ENCODE measurements around the gene TNPO3. TPM values are rescaled to one million over a fixed set of nuclear protein-coding genes. Genes with fewer than 3 reads are reported as not detected.

TNPO3 gene
- total RNA-seq, 6 experiments from 2014 or later: 38.5 to 52.5 (median 45.0) TPM

- Mint-ChIP-seq H3K4me1 (ENCODE audit: low read depth) (peaks cover 9% of the 10 kb centered on the region; the same call in 1 of the 2 replicates), H3K9me3 (no peaks in the 10 kb centered on the region), H3K36me3 (ENCODE audit: low read depth) (peaks cover 17% of the 10 kb centered on the region; the same call in 1 of the 2 replicates), H3K27ac (no peak overlapping the region), H3K4me3 (no peak overlapping the region), H3K27me3 (ENCODE audit: insufficient read depth) (peaks cover 11% of the 10 kb centered on the region)
- DNase-seq: no peak
- TF ChIP-seq, protein P1, sequence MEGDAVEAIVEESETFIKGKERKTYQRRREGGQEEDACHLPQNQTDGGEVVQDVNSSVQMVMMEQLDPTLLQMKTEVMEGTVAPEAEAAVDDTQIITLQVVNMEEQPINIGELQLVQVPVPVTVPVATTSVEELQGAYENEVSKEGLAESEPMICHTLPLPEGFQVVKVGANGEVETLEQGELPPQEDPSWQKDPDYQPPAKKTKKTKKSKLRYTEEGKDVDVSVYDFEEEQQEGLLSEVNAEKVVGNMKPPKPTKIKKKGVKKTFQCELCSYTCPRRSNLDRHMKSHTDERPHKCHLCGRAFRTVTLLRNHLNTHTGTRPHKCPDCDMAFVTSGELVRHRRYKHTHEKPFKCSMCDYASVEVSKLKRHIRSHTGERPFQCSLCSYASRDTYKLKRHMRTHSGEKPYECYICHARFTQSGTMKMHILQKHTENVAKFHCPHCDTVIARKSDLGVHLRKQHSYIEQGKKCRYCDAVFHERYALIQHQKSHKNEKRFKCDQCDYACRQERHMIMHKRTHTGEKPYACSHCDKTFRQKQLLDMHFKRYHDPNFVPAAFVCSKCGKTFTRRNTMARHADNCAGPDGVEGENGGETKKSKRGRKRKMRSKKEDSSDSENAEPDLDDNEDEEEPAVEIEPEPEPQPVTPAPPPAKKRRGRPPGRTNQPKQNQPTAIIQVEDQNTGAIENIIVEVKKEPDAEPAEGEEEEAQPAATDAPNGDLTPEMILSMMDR (IDR thresholded peaks at IDR 0.05): no peak
Observed at GRCh38 chr7:128948976-128949760, 105.7 kb downstream of the TNPO3 start.

GRCh38 chr7:128948312-128948973 is 106.5 kb downstream of the TNPO3 start:
- peaks cover 12% of the 10 kb centered on the region; the same call in 1 of the 2 replicates for H3K36me3 Mint-ChIP-seq (ENCODE audit: low read depth)
- no peak overlapping the region for H3K27ac Mint-ChIP-seq
- H3K27me3 Mint-ChIP-seq (ENCODE audit: insufficient read depth): peaks cover 11% of the 10 kb centered on the region
- no peak overlapping the region for H3K4me3 Mint-ChIP-seq
- TF ChIP-seq, protein P1 (IDR thresholded peaks at IDR 0.05): no peak
- DNase-seq: no peak
- no peaks in the 10 kb centered on the region for H3K9me3 Mint-ChIP-seq
- H3K4me1 Mint-ChIP-seq (ENCODE audit: low read depth): peaks cover 9% of the 10 kb centered on the region; the same call in 1 of the 2 replicates

- no peak overlapping the region for H3K27ac Mint-ChIP-seq
- no peak for DNase-seq
- no peaks in the 10 kb centered on the region for H3K9me3 Mint-ChIP-seq
- H3K4me1 Mint-ChIP-seq (ENCODE audit: low read depth): peaks cover 9% of the 10 kb centered on the region; the same call in 1 of the 2 replicates
- peaks cover 10% of the 10 kb centered on the region; the same call in 1 of the 2 replicates for H3K36me3 Mint-ChIP-seq (ENCODE audit: low read depth)
- H3K27me3 Mint-ChIP-seq (ENCODE audit: insufficient read depth): peaks cover 11% of the 10 kb centered on the region
- H3K4me3 Mint-ChIP-seq: no peak overlapping the region
- TF ChIP-seq, protein P1 (IDR thresholded peaks at IDR 0.05): no peak
Observed at GRCh38 chr7:128947854-128948253, 107.1 kb downstream of the TNPO3 start.

DNA sequence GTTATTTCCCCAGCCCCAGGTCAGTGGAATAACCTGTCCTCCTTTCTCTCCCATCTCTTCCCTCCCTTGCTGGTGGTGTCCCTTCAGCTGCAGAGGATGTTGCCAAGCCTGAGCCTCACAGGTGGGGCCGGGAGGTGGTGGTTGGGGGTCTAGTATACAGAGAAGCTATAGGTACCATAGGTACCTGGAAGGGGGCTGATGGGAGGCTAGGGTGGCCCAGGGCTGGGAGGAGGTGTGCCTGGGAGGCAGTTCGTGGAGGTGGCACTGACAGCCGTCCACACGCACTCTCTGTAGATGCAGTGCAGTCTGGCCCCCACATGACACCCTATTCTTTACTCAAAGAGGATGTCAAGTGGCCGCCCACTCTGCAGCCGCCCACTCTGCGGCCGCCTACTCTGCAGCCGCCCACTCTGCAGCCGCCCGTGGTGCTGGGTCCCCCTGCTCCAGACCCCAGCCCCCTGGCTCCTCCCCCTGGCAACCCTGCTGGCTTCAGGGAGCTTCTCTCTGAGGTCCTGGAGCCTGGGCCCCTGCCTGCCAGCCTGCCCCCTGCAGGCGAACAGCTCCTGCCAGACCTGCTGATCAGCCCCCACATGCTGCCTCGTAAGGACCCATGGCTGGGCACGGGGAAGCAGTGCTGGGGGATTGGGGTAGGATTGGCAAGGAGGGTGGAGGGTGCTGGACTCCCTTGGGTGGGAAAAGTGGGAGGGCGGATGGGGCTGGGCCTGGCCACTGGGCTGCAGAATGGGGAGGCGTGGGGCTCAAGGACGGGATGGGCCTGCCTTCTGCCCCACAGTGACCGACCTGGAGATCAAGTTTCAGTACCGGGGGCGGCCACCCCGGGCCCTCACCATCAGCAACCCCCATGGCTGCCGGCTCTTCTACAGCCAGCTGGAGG is 107.7 kb downstream of the TNPO3 start:
- H3K9me3 Mint-ChIP-seq: no peaks in the 10 kb centered on the region
- peaks cover 11% of the 10 kb centered on the region for H3K27me3 Mint-ChIP-seq (ENCODE audit: insufficient read depth)
- peaks cover 9% of the 10 kb centered on the region; the same call in 1 of the 2 replicates for H3K4me1 Mint-ChIP-seq (ENCODE audit: low read depth)
- H3K4me3 Mint-ChIP-seq: no peak overlapping the region
- TF ChIP-seq, protein P1 (IDR thresholded peaks at IDR 0.05): peak; percentile 55
- H3K36me3 Mint-ChIP-seq (ENCODE audit: low read depth): peaks cover 6% of the 10 kb centered on the region; the same call in 1 of the 2 replicates
- no peak for DNase-seq
- H3K27ac Mint-ChIP-seq: no peak overlapping the region

Data from HFFc6 (cell line).